Upper lobe of left lung (tissue), 4 donors: ENCODE data around the gene CUEDC2.

Experiments used
- CTCF ChIP-seq, 6 experiments: fragments of 450-650 bp in 4 of 6; fragments of 200-600 bp in 2 of 6; sonication (generic) in 2 of 6; IDR thresholded peaks; one replicate each; pipeline ENCODE4 v1.5.1; 2016 to 2019; ENCODE audit warnings: antibody characterized with exemption in 6 of 6
- POLR2A ChIP-seq, 4 donors: fragments of 450-650 bp; IDR thresholded peaks; one replicate each; pipeline ENCODE4 v1.5.1; 2016 to 2017; ENCODE audit warnings: antibody characterized with exemption in 4 of 4, mild to moderate bottlenecking in 2 of 4

DNA sequence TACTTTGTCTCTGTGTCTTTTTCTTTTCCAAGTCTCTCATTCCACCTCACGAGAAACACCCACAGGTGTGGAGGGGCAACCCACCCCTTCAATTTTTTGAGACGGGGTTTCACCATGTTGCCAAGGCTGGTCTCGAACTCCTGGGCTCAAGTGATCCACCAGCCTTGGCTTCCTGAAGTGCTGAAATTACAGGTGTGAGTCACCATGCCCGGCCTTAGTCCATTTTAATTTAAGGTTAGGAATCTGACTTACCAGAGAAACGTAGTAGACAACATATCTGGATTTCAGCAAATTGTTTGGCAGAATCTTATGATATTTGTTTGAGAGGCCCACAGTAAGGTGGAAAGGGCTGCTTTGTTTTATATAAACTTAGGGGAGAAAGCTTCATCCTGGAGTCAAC, 40.1 kb downstream of the CUEDC2 start:
- no peak for TF ChIP-seq CTCF (IDR thresholded peaks at IDR 0.05)
- no peak for TF ChIP-seq POLR2A (IDR thresholded peaks at IDR 0.05)
